IPS-18c (cell line): ENCODE measurements around the gene PM20D1.

ENCODE experiments used
- H3K4me3 ChIP-seq: 2 replicates; pipeline ENCODE4 v1.7.0; 2013; ENCODE audit warnings: low read depth, mild to moderate bottlenecking, low read length, moderate library complexity; ENCODE audit not compliant: insufficient read depth
- H3K9me3 ChIP-seq: one replicate; pipeline ENCODE4 v1.6.1; 2013; ENCODE audit warnings: mild to moderate bottlenecking, low read length, moderate library complexity; ENCODE audit not compliant: control insufficient read depth, insufficient read depth

PM20D1 gene

DNA sequence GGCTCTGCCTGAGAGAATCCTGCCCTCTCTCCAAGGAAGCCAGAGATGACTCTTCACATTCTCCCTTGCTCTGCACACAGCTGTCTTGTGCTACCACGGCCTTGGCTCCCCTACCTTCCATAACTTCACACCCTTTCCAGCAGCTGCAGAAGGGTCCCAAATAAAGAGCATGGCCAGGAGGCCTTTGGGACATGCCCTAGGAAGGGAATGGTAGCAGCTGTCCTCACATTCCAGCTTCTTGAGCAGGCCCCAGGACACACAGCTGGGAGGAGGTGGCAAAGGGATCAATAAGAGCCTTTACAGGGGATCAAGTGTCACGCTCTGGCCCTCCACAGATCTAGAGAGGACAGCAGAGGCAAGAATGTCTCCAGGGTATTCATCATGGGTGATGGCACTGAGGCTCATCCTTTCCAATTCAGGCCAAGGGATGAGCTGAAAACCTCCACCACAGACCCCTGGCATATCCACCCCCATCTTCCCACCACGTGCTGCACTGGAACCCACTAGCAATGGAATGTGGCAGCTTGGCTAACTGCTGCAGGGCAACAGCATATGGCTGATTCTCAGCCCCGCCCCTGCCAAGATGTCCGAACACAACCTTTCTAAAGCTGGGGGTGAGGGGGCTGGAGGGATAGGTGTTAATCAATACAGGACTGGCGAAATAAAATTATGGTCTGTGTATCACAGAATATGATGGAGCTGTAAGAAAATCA, 56.8 kb downstream of the PM20D1 start:
- no peak overlapping the region for H3K4me3 ChIP-seq
- H3K9me3 ChIP-seq = no peaks in the 10 kb centered on the region

- Histone ChIP-seq H3K4me3 (no peak overlapping the region), H3K9me3 (no peaks in the 10 kb centered on the region)
These were observed 57.5 kb downstream of the PM20D1 start for GRCh38 chr1:205792481-205792881.

- no peaks in the 10 kb centered on the region for H3K9me3 ChIP-seq
These were observed 58.3 kb downstream of the PM20D1 start for GRCh38 chr1:205791568-205792180.

DNA sequence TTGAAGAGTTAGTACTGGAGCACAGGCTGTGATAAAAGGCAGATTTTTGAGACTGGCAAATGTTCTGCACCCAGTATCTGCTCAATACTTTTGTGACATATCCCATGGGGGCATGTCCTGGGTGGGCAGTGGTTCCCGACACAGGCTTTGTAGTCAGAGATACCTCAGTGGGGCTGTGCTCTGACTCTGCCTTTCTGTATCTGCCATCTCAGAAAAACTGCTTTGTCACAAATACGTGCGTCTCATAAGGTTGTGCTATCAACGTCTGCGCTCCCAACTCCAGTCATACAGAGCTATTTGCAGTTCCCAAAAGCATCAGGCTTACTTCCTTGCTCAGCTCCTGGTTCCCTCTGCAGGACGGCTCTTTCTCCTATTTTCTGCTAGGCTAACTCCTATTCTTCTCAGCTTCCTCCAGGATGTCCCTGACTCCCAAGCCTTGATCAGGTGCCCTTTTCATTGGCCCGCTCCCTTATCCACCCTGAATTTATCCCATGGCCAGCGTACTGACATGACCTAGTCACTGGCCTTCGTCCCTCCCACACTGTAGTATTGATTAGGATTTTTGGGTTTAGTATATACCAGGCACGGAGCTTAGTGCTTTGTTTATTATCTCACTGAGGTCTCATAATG, 62.5 kb downstream of the PM20D1 start:
- no peaks in the 10 kb centered on the region for H3K9me3 ChIP-seq
- no peak overlapping the region for H3K4me3 ChIP-seq

More at GRCh38 chr1:205791568-205792180, 58.3 kb downstream of the PM20D1 start:
- H3K4me3 ChIP-seq = no peak overlapping the region

- no peaks in the 10 kb centered on the region for H3K9me3 ChIP-seq
- no peak overlapping the region for H3K4me3 ChIP-seq
These were observed 63.3 kb downstream of the PM20D1 start for GRCh38 chr1:205786601-205787000.

DNA sequence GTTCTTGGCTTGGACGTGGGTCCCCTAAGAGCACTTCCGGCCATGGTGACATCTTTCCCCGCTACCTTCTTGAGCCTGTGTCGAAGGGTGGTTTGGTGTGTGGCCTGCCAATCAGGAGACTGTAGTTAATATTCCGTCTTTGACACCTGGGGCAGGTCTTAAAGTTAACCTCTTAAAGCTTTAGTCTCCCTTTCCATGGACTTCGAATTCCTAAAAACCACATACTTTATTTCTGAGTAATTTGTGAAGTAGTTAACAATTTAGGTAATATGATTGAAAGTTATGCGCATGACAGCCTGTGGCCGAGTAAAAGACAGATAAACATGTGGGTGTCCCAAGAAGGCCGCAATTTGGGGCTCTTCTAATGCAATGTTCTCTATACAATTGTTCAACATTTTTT, 64.5 kb downstream of the PM20D1 start:
- Histone ChIP-seq H3K9me3 (no peaks in the 10 kb centered on the region), H3K4me3 (no peak overlapping the region)

GRCh38 chr1:205783904-205784303, 66.0 kb downstream of the PM20D1 start:
- Histone ChIP-seq H3K4me3 (no peak overlapping the region), H3K9me3 (no peaks in the 10 kb centered on the region)

- Histone ChIP-seq H3K4me3 (no peak overlapping the region), H3K9me3 (no peaks in the 10 kb centered on the region)
These were observed 66.5 kb downstream of the PM20D1 start for GRCh38 chr1:205783433-205783795.

GRCh38 chr1:205782627-205783432, 67.1 kb downstream of the PM20D1 start:
- Histone ChIP-seq H3K9me3 (no peaks in the 10 kb centered on the region), H3K4me3 (no peak overlapping the region)

- H3K9me3 ChIP-seq = no peaks in the 10 kb centered on the region
- H3K4me3 ChIP-seq = no peak overlapping the region
These were observed 69.6 kb downstream of the PM20D1 start for GRCh38 chr1:205780335-205780734.
